ENCODE data around the gene EXOC3.
"Not testable (repeated sequence)": the region's sequence is repeated elsewhere in the genome, so short reads cannot be mapped to it uniquely, and the experiment has no call there.

The EXOC3 gene

GRCh38 chr5:442335-443238 is at the start of gene EXOC3:
Gene EXOC3 (plus strand): TSS chr5:443176. CDS start chr5:446206, 3,030 bp downstream.
- peak; percentile 62 to 72 for DNase-seq (ENCODE audit: low read depth in 2 of 2)

GRCh38 chr5:393846-394275 is 49.1 kb upstream of the EXOC3 start:
- DNase-seq (ENCODE audit: low read depth in 2 of 2) = no peak

- no peak for DNase-seq (ENCODE audit: low read depth in 2 of 2)
Measured at GRCh38 chr5:394671-395155, 48.3 kb upstream of the EXOC3 start.

GRCh38 chr5:395156-395920 is 47.6 kb upstream of the EXOC3 start:
- no peak for DNase-seq (ENCODE audit: low read depth in 2 of 2)

GRCh38 chr5:395921-396530 is 47.0 kb upstream of the EXOC3 start:
- no peak for DNase-seq (ENCODE audit: low read depth in 2 of 2)

GRCh38 chr5:396531-396961 is 46.4 kb upstream of the EXOC3 start:
- DNase-seq (ENCODE audit: low read depth in 2 of 2) = no peak

GRCh38 chr5:398141-398474 is 44.9 kb upstream of the EXOC3 start:
- not testable (repeated sequence) for DNase-seq (ENCODE audit: low read depth in 2 of 2)

GRCh38 chr5:398475-399295 is 44.3 kb upstream of the EXOC3 start:
- DNase-seq (ENCODE audit: low read depth in 2 of 2) = no peak

- peak in 1 of 2 donors; percentile 50 for DNase-seq (ENCODE audit: low read depth in 2 of 2)
Measured at GRCh38 chr5:399296-400281, 43.4 kb upstream of the EXOC3 start.

GRCh38 chr5:400282-401145 is 42.5 kb upstream of the EXOC3 start:
- no peak for DNase-seq (ENCODE audit: low read depth in 2 of 2)

GRCh38 chr5:401146-402034 is 41.6 kb upstream of the EXOC3 start:
- DNase-seq (ENCODE audit: low read depth in 2 of 2) = no peak

GRCh38 chr5:402219-402614 is 40.8 kb upstream of the EXOC3 start:
- DNase-seq (ENCODE audit: low read depth in 2 of 2) = not testable (repeated sequence)

GRCh38 chr5:402615-403359 is 40.2 kb upstream of the EXOC3 start:
- no peak for DNase-seq (ENCODE audit: low read depth in 2 of 2)

GRCh38 chr5:403995-404394 is 39.0 kb upstream of the EXOC3 start:
- no peak for DNase-seq (ENCODE audit: low read depth in 2 of 2)

- no peak for DNase-seq (ENCODE audit: low read depth in 2 of 2)
Measured at GRCh38 chr5:404666-405241, 38.2 kb upstream of the EXOC3 start.

- DNase-seq (ENCODE audit: low read depth in 2 of 2) = no peak
Measured at GRCh38 chr5:405421-405820, 37.6 kb upstream of the EXOC3 start.

GRCh38 chr5:406041-406440 is 36.9 kb upstream of the EXOC3 start:
- DNase-seq (ENCODE audit: low read depth in 2 of 2) = no peak

Data from stimulated activated CD4-positive, alpha-beta T cell treated with anti-CD3 and anti-CD28 coated beads, Interleukin-1b, Interleukin-23, amount 100 ng/mL, for 4 hours (primary cell).